DMS 273 (cell line): Measurements from ENCODE around the gene INPP5A.
"Not testable (repeated sequence)": the region's sequence is repeated elsewhere in the genome, so short reads cannot be mapped to it uniquely, and the experiment has no call there.

Experiments used
- DNase-seq: peaks from one replicate; lab custom pipeline; 2025; ENCODE audit not compliant: unreplicated experiment; lab: John Stamatoyannopoulos, UW

The INPP5A gene

GRCh38 chr10:132592790-132593383, 55.3 kb downstream of the INPP5A start:
- no peak for DNase-seq

GRCh38 chr10:132593389-132593788, 55.8 kb downstream of the INPP5A start:
- no peak for DNase-seq

GRCh38 chr10:132593900-132594876, 56.6 kb downstream of the INPP5A start:
- no peak for DNase-seq

- no peak for DNase-seq
These were observed 57.4 kb downstream of the INPP5A start for GRCh38 chr10:132595021-132595420.

GRCh38 chr10:132595854-132596253, 58.3 kb downstream of the INPP5A start:
- DNase-seq: no peak

GRCh38 chr10:132596742-132597279, 59.2 kb downstream of the INPP5A start:
- DNase-seq: no peak

GRCh38 chr10:132597654-132598053, 60.1 kb downstream of the INPP5A start:
- no peak for DNase-seq

GRCh38 chr10:132599023-132599618, 61.5 kb downstream of the INPP5A start:
- not testable (repeated sequence) for DNase-seq

GRCh38 chr10:132599732-132600131, 62.1 kb downstream of the INPP5A start:
- no peak for DNase-seq

- no peak for DNase-seq
These were observed 62.8 kb downstream of the INPP5A start for GRCh38 chr10:132600416-132600815.

- DNase-seq: no peak
These were observed 64.0 kb downstream of the INPP5A start for GRCh38 chr10:132601567-132601966.

GRCh38 chr10:132602614-132603013, 65.0 kb downstream of the INPP5A start:
- no peak for DNase-seq

- no peak for DNase-seq
These were observed 66.4 kb downstream of the INPP5A start for GRCh38 chr10:132603851-132604533.

- no peak for DNase-seq
These were observed 67.1 kb downstream of the INPP5A start for GRCh38 chr10:132604686-132605085.

GRCh38 chr10:132605390-132605789, 67.8 kb downstream of the INPP5A start:
- DNase-seq: no peak

- DNase-seq: no peak
These were observed 68.5 kb downstream of the INPP5A start for GRCh38 chr10:132606031-132606491.

GRCh38 chr10:132606536-132607316, 69.1 kb downstream of the INPP5A start:
- DNase-seq: no peak

- no peak for DNase-seq
These were observed 69.9 kb downstream of the INPP5A start for GRCh38 chr10:132607491-132607890.

- DNase-seq: no peak
These were observed 70.4 kb downstream of the INPP5A start for GRCh38 chr10:132607961-132608495.
